T-helper 17 cell (primary cell): ENCODE results near the gene PAIP1. TPM values are rescaled to one million over a fixed set of nuclear protein-coding genes. Genes with fewer than 3 reads are reported as not detected.
"Not testable (repeated sequence)": the region's sequence is repeated elsewhere in the genome, so short reads cannot be mapped to it uniquely, and the experiment has no call there.

Source experiments
- ATAC-seq: fragments of 150-1000 bp; cut with Tn5 transposase; 2 replicates; pipeline ENCODE4 v1.10.0; 2021; ENCODE audit warnings: mild to moderate bottlenecking, moderate library complexity
- DNase-seq, 3 donors: peaks; one replicate each; pipeline versions ENCODE4 v3.0.0 to v3.0.0-alpha.2; 2020 to 2021
- H3K9me3 ChIP-seq: one replicate; pipeline ENCODE4 v1.7.0; 2013; ENCODE audit warnings: low read length, mild to moderate bottlenecking; ENCODE audit not compliant: control insufficient read depth, poor library complexity, severe bottlenecking
- H3K27ac Mint-ChIP-seq: one replicate; pipeline ENCODE4 v1.8.0; 2022; ENCODE audit warnings: mild to moderate bottlenecking, moderate library complexity, mixed read lengths
- H3K27me3 Mint-ChIP-seq: one replicate; pipeline ENCODE4 v1.8.0; 2022; ENCODE audit warnings: mixed read lengths
- H3K36me3 Mint-ChIP-seq: one replicate; pipeline ENCODE4 v1.8.0; 2022; ENCODE audit warnings: low read depth, mixed read lengths
- H3K4me1 Mint-ChIP-seq: one replicate; pipeline ENCODE4 v1.8.0; 2022; ENCODE audit warnings: mild to moderate bottlenecking, mixed read lengths
- H3K4me3 Mint-ChIP-seq: one replicate; pipeline ENCODE4 v1.8.0; 2022; ENCODE audit warnings: mild to moderate bottlenecking, moderate library complexity, mixed read lengths
- total RNA-seq, 4 donors: library from RNA in 2 of 4; stranded (reverse) in 2 of 4; gene quantifications; one replicate each; pipeline ENCODE4 v1.2.3 and lab custom pipeline; 2022 to 2026

PAIP1 gene
- total RNA-seq, 2 donors from 2014 or later, result 23.7 to 29.4 TPM

DNA sequence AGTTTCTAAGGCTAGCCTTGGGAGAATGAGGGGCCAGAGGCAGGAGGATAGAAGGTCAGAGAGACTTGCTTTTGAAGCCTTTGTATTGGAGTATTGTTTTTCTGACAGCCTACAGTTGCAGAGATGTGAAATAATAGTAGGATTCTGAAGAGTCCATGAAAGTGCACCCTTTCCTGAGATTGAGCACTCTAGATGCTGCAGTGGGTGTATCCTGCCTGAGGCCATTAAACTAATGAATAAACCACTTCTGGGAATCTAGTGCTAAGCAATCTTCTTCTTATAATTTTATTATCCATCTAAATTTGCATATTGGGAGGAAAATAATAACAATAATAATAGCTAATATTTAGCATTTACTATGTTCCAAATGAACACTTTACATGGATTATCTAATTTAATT lies 26.8 kb upstream of the PAIP1 start:
- no peak for ATAC-seq
- H3K27ac Mint-ChIP-seq, result no peak overlapping the region

DNA sequence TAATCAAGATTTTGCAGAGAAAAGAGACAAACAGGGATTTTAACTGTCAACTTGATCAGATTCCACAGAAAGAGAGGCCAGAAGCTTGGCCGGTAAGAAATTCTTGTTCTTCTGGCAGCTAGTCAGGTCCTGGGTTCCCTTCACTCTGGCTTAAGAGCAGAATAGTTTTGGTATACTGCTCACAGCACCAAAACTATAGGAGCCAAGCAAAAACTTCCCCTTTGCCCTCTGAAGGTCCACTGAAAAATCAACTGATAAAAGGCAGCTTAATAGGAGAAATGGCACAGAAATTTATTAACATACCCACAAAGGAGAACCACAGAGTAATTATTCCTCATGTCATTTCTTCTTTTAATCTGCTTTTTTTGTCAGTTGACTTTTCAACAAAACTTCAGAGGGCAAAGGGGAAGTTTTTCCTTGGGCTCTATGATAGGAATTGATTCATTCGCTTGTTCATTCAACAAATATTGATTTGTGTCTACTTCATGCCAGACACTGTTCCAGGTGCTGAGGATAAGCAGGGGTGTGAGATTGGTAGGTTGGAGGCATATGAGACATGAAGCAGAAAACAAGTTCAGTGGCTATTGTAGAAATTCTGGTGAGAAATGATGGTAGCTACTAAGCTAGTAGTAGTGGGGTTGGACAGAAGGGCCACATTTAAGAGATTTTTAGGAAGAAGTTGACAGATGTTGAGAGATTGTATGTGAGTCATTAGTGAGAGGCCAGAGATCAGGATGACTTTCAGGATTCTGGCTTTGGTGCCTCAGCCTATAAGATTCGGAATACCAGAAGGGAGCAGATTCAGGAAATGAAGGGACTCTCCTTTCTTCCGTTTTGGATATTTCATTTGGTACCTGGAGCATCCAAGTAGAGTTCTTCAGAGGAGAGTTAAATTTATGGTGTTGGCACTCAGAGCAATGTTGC lies 25.5 kb upstream of the PAIP1 start:
- no peaks in the 10 kb centered on the region for H3K9me3 ChIP-seq
- peaks cover 3% of the 10 kb centered on the region for H3K36me3 Mint-ChIP-seq
- DNase-seq (no peak), ATAC-seq (no peak)
- no peaks in the 10 kb centered on the region for H3K27me3 Mint-ChIP-seq
- peaks cover 2% of the 10 kb centered on the region for H3K4me1 Mint-ChIP-seq
- no peak overlapping the region for H3K27ac Mint-ChIP-seq
- H3K4me3 Mint-ChIP-seq, result no peak overlapping the region

More for the DNA sequence above, 26.8 kb upstream of the PAIP1 start:
- no peaks in the 10 kb centered on the region for H3K9me3 ChIP-seq
- no peak overlapping the region for H3K4me3 Mint-ChIP-seq
- H3K27me3 Mint-ChIP-seq, result no peaks in the 10 kb centered on the region
- peaks cover 3% of the 10 kb centered on the region for H3K36me3 Mint-ChIP-seq
- H3K4me1 Mint-ChIP-seq, result peaks cover 2% of the 10 kb centered on the region
- no peak for DNase-seq

DNA sequence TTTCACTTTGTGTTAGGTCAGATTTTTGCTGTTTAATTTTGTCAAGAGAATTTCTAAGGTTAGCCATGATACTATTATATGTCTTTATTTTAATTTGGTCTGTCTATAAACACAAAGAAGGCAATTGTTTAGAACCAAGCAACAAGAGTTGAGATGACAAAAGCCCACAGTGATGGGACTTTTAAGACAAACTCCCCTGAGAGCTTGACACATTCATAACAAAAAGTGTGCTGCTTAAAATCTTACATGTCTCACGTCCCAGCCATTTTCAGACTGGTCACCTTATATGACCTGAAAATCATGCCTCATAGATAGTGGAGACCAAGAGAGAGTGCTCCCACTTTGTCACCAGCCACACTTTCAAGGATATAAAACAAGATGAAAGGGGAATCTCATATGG lies 24.5 kb upstream of the PAIP1 start:
- no peak for DNase-seq
- Mint-ChIP-seq H3K4me3 (no peak overlapping the region), H3K27ac (no peak overlapping the region), H3K4me1 (peaks cover 2% of the 10 kb centered on the region), H3K36me3 (peaks cover 3% of the 10 kb centered on the region), H3K27me3 (no peaks in the 10 kb centered on the region)
- H3K9me3 ChIP-seq, result no peaks in the 10 kb centered on the region
- no peak for ATAC-seq

DNA sequence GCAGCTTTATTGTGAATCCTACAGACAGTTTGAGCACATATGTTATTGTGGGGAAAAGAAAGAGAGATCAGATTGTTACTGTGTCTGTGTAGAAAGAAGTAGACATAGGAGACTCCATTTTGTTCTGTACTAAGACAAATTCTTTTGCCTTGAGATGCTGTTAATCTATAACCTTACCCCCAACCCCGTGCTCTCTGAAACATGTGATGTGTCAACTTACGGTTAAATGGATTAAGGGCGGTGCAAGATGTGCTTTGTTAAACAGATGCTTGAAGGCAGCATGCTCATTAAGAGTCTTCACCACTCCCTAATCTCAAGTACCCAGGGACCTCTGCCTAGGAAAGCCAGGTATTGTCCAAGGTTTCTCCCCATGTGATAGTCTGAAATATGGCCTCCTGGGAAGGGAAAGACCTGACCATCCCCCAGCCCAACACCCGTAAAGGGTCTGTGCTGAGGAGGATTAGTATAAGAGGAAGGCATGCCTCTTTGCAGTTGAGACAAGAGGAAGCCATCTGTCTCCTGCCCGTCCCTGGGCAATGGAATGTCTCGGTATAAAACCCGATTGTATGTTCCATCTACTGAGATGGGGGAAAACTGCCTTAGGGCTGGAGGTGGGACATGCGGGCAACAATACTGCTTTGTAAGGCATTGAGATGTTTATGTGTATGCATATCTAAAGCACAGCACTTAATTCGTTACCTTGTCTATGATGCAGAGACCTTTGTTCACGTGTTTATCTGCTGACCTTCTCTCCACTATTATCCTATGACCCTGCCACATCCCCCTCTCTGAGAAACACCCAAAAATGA lies 23.7 kb upstream of the PAIP1 start:
- H3K4me3 Mint-ChIP-seq, ATAC-seq, DNase-seq, H3K9me3 ChIP-seq, H3K4me1 Mint-ChIP-seq, H3K36me3 Mint-ChIP-seq, H3K27ac Mint-ChIP-seq, H3K27me3 Mint-ChIP-seq: not testable (repeated sequence)

DNA sequence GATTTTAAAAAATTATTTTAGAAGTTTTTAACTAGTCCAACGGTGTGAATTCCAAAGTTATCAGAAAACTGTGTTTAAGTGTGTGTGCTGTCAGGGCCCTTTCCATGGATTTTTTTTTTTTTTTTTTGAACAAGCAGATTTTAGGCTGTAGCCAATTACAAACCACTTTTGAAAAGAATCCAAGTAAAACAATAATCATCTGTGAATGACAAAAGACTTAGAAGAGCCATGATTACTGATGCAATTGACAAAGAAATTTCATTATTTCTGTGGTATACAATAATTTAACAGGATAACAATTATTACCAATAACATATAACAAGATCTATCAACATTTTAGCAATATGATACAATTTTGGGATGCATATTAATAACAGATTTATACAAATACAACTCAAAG lies 16.2 kb upstream of the PAIP1 start:
- no peaks in the 10 kb centered on the region for H3K9me3 ChIP-seq
- Mint-ChIP-seq H3K27ac (no peak overlapping the region), H3K36me3 (no peaks in the 10 kb centered on the region), H3K4me1 (no peaks in the 10 kb centered on the region), H3K27me3 (no peaks in the 10 kb centered on the region), H3K4me3 (no peak overlapping the region)
- ATAC-seq, result no peak
- DNase-seq, result no peak

DNA sequence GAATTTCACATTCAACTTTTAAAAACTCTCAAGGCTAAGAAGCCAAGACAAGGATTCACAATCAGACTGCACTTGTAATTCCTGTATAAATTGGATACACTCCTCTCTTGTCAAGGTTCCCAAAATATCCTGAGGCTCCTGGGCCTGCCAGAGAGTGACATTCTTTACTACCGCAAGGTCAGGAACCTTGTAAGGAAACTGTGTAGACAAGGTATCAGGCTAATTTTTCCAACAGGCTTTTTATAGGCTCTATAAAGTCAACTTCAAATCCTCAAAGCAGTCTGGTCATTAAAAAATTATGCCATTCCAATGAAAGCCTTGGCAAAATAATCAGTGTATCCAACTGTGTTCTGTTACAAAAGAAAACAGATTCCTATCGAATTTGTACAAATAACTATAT lies 15.5 kb upstream of the PAIP1 start:
- no peak overlapping the region for H3K4me3 Mint-ChIP-seq
- H3K27ac Mint-ChIP-seq, result no peak overlapping the region
- ATAC-seq (no peak), DNase-seq (no peak)
- no peaks in the 10 kb centered on the region for H3K27me3 Mint-ChIP-seq
- H3K4me1 Mint-ChIP-seq, result no peaks in the 10 kb centered on the region
- H3K36me3 Mint-ChIP-seq, result no peaks in the 10 kb centered on the region
- H3K9me3 ChIP-seq, result no peaks in the 10 kb centered on the region

DNA sequence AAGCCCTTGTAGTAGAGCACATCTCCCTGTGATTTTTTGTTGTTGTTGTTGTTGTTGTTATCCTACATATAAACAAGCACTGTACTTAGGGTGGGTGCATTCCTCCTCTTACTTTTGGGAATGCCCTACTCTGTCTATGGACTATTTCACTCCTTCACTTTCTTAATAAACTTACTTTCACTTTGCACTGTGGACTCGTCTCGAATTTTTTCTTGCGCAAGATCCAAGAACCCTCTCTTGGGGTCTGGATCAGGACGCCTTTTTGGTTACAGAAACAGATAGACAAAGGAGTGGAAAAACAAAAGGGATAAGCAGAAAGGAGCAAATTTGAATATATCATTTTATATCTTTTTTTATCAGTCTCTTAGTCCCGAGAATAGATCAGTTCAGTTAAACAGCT lies 14.4 kb upstream of the PAIP1 start:
- Mint-ChIP-seq H3K27me3 (no peaks in the 10 kb centered on the region), H3K4me1 (no peaks in the 10 kb centered on the region), H3K27ac (no peak overlapping the region), H3K36me3 (no peaks in the 10 kb centered on the region), H3K4me3 (no peak overlapping the region)
- H3K9me3 ChIP-seq, result no peaks in the 10 kb centered on the region
- DNase-seq (no peak), ATAC-seq (no peak)

DNA sequence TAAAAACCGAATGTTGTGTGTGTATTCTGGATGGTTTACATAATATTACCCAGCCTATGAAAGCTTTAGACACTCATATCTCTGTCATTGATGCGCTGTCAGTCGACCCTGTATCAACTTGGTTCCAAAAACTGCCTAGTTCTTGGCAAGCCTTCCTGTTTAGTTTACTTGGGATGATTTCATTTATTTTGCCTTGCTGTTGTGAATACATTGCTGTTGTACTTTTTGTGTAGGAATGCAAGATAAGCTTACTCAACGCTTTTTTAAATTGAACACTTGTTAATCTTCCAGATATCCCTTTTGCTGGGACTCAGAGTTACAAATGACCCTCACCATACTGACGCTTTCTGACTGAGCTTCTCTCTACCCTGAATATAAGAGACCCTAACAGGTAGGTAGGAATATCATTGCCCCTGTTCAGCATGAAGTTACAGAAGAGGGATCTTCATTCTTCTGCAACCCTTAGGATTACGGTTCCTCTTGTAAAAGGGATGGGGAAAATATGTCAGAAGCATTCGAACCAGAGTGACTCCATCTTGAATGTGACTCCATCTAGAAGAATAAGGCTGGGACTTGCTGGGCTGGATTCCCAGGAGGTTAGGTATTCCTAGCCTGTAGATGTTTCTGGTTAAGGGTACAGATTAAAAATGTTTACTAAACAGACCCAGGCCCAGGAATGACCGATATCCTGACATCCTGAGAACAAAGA lies 13.7 kb upstream of the PAIP1 start:
- Mint-ChIP-seq H3K36me3 (no peaks in the 10 kb centered on the region), H3K27ac (no peak overlapping the region), H3K4me1 (no peaks in the 10 kb centered on the region), H3K4me3 (no peak overlapping the region), H3K27me3 (no peaks in the 10 kb centered on the region)
- no peaks in the 10 kb centered on the region for H3K9me3 ChIP-seq
- DNase-seq (no peak), ATAC-seq (no peak)

DNA sequence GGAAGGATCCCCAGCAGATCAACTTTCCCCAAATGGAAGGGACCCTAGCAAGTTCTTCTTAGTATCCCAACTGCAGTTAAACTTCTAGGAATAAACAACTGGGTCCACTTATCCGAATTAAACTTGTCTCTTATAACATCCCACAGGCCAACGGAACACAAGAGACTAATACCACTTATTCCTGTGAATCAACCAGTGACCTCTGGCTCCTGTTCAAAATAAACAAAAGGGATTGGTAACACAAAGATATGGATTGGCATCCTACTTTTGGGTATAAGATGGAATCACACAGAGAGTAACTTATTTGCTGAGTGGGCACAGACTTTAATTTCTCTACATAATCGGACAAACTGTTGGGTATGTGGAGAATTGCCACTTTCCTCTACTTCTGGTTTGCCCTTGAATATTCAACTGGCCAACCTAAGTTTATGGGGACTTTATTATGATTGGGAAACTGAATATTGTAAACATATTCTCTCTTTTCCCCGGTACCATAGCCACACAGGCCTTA lies 12.4 kb upstream of the PAIP1 start:
- H3K4me1 Mint-ChIP-seq, result no peaks in the 10 kb centered on the region
- DNase-seq (no peak), ATAC-seq (no peak)
- no peaks in the 10 kb centered on the region for H3K9me3 ChIP-seq
- H3K27ac Mint-ChIP-seq, result no peak overlapping the region
- H3K27me3 Mint-ChIP-seq, result no peaks in the 10 kb centered on the region
- no peak overlapping the region for H3K4me3 Mint-ChIP-seq
- H3K36me3 Mint-ChIP-seq, result no peaks in the 10 kb centered on the region

DNA sequence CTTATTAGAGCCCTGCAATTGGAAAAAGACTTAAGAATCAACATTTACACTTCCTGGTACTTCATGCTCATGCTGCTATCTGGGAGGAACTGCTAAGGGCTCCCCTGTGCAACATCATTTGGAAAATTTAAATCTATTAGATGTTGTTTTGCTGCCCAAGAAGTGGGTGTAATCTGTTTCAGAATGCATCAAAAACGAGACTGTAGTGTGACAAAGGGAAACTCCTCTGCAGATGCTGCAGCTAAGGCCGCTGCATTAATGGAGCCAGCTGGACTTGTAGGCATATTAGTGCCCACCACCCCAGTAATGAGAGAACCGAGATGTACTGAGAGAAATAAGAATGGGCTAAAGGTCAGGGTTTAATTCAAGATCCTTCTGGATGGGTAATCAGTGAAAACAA lies 11.1 kb upstream of the PAIP1 start:
- Mint-ChIP-seq H3K4me3 (no peak overlapping the region), H3K27ac (no peak overlapping the region), H3K4me1 (no peaks in the 10 kb centered on the region), H3K27me3 (peaks cover 6% of the 10 kb centered on the region), H3K36me3 (peaks cover 3% of the 10 kb centered on the region)
- DNase-seq (no peak), ATAC-seq (no peak)
- H3K9me3 ChIP-seq, result no peaks in the 10 kb centered on the region

DNA sequence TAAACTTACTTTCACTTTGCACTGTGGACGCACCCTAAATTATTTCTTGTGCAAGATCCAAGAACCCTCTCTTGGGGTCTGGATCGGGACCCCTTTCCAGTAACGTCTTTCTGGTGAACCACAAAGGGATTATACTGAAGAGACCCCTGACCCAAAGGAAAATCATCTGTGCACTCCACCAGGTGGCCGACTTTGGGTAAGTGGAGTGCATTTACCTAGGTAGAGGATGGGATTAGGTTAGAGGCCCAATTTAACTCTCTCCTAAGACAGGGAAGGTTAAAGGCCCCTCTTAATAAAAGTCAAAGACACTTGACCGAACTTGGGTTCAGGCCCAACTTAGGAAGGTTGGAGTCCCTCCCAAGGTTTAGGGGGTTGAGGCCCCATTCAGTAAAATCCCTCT lies 8.2 kb upstream of the PAIP1 start:
- Mint-ChIP-seq H3K27ac (no peak overlapping the region), H3K4me3 (no peak overlapping the region), H3K27me3 (peaks cover 30% of the 10 kb centered on the region), H3K4me1 (peaks cover 3% of the 10 kb centered on the region), H3K36me3 (peaks cover 6% of the 10 kb centered on the region)
- ATAC-seq, result no peak
- DNase-seq, result no peak
- no peaks in the 10 kb centered on the region for H3K9me3 ChIP-seq

DNA sequence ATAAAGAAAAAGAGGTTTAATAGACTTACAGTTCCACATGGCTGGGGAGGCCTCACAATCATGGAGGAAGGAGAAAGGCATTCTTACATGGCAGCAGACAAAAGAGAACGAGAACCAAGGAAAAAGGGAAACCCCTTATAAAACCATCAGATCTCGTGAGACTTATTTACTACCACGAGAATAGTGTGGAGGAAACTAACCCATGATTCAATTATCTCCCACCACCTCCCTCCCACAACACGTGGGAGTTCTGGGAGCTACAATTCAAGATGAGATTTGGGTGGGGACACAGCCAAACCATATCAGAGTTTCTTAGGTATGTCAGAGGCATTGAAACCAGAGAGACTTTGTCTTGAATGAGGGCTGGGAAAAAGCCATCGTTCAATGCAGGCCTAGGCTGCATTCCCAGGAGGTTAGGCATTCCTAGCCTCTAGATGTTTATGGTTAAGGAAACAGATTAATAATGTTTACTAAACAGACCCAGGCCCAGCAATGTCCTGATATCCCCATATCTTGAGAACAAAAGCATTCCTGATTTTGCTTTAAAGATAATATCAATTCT lies 7.5 kb upstream of the PAIP1 start:
- H3K36me3 Mint-ChIP-seq, result peaks cover 6% of the 10 kb centered on the region
- H3K4me3 Mint-ChIP-seq, result no peak overlapping the region
- no peak overlapping the region for H3K27ac Mint-ChIP-seq
- H3K27me3 Mint-ChIP-seq, result peaks cover 30% of the 10 kb centered on the region
- ATAC-seq (no peak), DNase-seq (no peak)
- H3K4me1 Mint-ChIP-seq, result peaks cover 3% of the 10 kb centered on the region
- H3K9me3 ChIP-seq, result no peaks in the 10 kb centered on the region

DNA sequence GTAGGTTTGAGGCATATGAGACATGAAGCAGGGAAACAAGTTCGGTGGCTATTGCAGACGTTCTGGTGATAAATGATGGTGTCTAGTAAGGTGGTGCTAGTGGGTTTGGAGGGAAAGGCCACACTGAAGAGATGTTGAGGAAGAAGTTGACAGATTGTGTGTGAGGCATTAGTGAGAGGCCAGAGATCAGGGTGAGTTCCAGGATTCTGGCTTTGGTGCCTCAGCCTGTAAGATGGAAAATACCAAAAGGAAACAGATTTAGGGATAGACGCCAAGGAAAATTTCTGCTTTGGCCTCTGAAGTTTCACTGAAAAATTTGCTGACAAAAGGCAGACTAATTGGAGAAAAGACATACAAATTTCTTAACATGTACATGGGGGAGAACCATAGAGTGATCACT lies 6.4 kb upstream of the PAIP1 start:
- H3K36me3 Mint-ChIP-seq, result peaks cover 6% of the 10 kb centered on the region
- no peak for ATAC-seq
- H3K27ac Mint-ChIP-seq, result no peak overlapping the region
- DNase-seq, result no peak
- H3K4me3 Mint-ChIP-seq, result no peak overlapping the region
- H3K27me3 Mint-ChIP-seq, result peaks cover 30% of the 10 kb centered on the region
- peaks cover 3% of the 10 kb centered on the region for H3K4me1 Mint-ChIP-seq
- H3K9me3 ChIP-seq, result no peaks in the 10 kb centered on the region
